ENCODE results near the gene LTF.

The LTF gene

DNA sequence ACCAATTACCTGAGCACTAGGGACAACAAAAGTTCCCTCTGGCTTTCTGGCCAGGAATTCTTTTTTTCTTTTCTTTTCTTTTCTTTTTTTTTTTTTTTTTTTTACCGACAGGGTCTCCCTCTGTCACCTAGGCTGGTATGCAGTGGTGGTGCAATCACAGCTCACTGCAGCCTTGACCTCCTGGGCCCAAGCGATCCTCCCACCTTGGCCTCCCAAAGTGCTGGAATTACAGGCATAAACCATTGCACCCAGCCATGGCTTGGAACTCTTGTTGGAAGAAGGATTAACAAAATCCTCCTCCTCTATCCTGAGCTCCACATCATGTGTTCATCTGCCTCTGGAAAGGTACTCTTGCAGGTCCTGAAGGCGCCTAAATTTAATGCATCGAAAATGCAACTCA, 2.9 kb upstream of the LTF start:
- DNase-seq, result no peak

- no peak for DNase-seq
Measured at GRCh38 chr3:46466871-46467403, 2.2 kb upstream of the LTF start.

- DNase-seq, result no peak
Measured at GRCh38 chr3:46466273-46466672, 1.6 kb upstream of the LTF start.

GRCh38 chr3:46465196-46465520, 453 bp upstream of the LTF start:
- no peak for DNase-seq

- no peak for DNase-seq
Measured at GRCh38 chr3:46463868-46464241, 850 bp downstream of the LTF start.

GRCh38 chr3:46463120-46463867, 1.4 kb downstream of the LTF start:
- no peak for DNase-seq

DNA sequence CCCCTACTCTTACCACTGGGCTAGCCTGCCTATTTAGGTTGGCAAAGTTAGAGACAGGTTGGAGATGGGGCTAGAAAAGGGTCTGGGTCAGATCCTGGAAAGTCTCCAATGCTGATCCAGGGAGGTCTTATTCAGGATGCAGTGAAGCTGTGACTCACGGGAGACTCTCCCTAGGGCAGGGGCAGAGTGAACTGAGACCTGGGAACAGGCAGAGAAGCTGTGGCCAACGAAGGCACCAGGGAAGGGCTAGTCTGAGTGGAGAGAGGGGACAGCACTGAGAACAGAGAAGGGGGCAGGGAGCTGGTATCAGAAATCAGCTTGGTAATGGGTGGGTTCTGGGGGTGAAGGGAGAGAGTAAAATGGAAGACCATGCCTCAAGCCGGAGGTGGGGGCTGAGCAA, 2.2 kb downstream of the LTF start:
- DNase-seq, result no peak

DNA sequence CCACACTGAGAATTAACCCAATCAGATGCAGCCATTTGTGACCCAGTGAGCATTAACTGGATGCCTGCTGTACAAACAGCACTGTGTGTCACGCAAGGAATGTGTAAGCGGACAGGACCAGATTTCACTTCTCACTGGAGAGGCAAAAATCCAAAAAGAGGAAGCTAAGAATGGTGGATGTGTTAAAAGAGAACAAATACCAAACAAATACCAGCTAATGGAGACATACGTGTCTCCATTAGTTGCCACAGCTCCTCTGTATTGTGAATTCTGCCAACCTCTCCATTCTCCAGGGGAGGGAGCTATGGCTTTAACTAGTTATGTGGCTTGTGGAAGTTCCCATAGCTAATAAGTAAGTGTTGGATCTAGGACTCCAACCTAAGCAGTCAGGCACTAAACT, 2.6 kb downstream of the LTF start:
- no peak for DNase-seq

DNA sequence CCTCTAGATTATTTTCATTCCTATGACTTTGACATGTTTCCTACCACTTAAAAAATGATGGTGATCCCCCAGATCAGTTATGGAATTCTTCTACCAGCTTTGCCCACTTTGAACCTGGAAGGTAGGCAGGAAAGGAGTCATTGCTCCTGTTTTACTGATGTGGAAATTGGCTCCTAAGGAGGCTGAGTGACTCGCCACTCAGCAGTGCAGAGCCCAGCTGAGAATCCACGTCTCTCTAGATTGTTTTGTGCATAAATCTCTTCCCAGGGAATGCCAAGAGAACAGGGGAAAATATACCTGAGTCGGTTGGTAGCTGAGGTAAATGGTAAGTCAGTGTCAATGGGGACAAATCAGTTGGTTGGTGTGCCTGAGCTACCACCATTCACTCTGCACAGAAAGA, 4.7 kb downstream of the LTF start:
- DNase-seq, result no peak

- no peak for DNase-seq
Measured at GRCh38 chr3:46456118-46456517, 8.6 kb downstream of the LTF start.

GRCh38 chr3:46455231-46456115, 9.2 kb downstream of the LTF start:
- DNase-seq, result no peak

- no peak for DNase-seq
Measured at GRCh38 chr3:46454606-46455005, 10.1 kb downstream of the LTF start.

DNA sequence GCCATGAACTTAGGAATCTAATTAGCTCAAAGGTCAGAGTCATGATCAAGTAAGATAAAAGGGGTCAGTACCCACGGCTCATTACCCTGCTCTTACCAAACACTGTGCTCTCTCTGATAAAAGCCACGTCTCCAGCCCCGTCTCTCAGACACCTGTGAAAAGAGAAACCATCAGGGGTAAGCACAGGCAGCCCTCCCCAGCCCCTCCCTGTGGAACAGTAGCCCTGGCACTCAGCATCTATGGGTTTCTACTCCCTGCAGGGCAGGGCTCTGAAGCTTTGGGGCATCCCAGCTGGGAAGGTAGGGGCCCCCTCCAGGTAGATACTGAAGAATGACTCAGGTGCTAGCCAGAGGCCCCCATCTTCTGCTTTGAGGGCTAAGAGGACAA, 10.5 kb downstream of the LTF start:
- DNase-seq, result no peak

- no peak for DNase-seq
Measured at GRCh38 chr3:46453526-46454208, 11.0 kb downstream of the LTF start.

GRCh38 chr3:46449755-46450552, 14.8 kb downstream of the LTF start:
- DNase-seq, result no peak

DNA sequence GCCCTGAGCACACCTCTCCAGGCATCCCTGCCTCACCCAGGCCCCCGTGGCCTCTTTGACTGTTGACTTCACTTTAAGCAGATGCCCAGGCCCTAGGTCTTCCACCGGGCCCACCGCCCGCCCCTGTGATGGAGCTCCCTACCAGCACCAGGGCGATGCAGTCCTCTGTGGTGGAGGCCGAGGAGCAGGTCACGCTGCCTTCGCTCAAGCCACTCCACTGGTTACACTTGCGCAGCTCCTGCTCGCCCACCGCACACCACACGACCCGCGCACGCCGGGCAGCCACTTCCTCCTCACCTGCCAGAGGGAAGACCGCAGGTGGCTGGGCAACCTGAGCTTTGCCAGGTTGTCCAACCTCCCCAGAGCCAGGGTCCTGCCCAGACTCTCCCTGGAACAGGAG, 16.0 kb downstream of the LTF start:
- no peak for DNase-seq

DNA sequence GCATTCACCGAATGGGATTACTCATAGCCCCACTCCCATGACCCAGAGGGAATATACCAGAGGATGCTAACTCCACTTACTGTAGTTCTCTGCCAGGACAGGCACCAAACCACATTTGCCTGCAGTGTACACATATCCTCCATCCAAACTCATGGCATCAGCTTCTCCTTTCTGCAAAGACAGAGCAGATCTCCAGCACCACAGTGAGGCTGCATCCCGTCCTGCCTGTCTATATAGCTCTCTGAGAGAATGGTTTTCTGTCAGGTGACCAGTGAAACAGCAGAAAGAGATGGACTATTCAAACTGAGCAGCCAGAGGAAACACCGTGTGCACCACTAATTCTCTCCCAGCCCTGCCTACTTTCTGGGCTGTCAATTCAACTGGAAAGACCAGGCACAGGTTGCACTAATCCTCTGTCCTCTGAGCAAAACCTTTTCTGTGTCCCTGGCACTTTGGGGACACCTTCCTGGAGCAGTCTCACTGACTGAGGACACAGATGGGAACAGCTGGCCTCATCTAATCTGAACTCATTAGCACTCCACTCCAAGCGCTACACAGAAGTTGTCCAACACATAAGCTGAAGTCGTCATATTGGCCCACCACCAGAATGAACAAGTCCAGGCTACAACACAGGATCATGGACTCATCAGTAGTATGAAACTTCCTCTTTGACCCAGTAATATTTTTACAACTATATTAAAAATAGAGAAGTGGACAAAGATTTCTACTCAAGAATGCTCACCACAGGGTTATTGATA, 17.3 kb downstream of the LTF start:
- no peak for DNase-seq

DNA sequence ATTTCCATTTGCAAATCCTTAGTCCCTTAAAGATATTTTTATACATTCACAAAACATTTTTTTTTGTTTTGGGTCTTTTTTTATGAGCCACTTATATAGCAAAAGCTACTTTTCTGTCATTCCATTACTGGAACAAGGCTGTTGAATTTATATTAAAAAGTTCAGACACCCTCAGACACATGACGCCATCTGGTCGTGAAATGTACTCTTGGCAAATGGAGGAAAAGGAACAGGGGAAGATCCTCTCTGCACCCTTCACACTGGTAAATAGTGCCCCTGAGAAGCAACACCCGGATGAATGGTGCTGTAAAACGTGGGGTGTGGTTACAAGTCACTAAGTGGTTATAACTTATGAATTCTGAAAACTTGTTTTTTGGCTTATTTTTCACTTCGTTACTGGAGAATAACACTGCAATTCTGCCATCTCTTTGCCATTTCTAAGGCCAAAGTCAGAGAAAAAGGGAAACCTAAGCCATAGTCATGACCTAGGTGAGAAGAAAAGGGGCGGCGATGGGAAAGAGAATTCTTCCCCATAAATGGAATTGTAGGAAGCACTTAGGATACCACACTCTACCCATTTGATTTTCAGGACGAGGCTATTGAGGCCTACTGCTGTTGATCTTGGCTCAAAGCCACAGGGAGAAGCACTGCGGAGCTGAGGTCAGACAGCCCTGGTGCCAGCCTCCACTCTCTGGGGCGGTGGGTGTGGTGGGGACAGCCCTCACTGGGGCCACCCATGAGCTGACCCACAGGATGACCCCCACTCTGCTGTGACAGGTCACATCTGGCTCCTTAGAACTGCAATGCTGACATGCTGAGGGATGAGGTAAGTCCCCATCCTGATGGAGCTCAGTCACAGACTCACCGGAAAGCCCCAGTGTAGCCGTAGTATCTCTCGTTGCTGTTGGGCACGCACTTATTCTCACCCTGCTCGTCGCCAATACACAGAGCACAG, 21.9 kb downstream of the LTF start:
- no peak for DNase-seq

DNA sequence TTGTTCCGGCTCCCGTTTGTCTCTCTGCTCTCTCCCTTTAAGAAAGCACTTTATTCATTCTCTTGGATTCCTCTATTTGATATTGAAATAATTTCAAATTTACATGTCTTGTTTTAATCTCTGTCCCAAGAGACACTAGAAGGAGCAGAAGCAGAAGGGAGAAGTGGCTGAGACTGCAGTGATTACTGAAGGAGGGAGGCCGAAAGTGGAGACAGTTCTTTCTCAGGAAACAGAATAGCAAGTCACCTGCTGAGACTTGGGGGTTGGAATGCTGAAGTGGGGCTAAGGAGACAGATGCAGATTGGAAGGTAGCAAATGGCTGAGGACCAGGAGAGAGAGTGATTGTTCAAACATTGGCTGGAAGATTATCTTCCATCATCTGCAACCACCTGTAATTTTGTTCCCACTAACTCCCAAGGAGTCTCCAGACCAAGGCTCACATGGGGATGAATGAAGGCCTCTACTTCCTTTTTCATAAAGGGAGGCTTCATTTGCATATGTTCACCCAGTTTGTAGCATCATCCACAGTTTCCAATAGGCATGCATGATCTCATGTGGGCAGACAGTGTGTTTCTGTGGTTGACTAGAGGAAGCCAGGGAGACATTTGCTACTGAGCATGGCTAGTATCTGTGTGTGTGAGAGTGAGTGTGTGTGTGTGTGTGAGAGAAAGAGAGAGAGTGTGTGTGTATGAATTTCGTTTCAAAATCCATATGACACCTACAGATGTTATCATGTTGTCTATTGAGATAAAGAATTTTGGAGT, 24.0 kb downstream of the LTF start:
- no peak for DNase-seq

- no peak for DNase-seq
Measured at GRCh38 chr3:46438831-46439230, 25.9 kb downstream of the LTF start.
